Myocyte (in vitro differentiated cells): Measurements from ENCODE around the gene SHFL. TPM values are rescaled to one million over a fixed set of nuclear protein-coding genes. Genes with fewer than 3 reads are reported as not detected.

Source experiments
- DNase-seq: peaks from one replicate; pipeline ENCODE4 v3.0.0-alpha.2; 2012; ENCODE audit warnings: low read depth
- microRNA-seq: library from miRNA; unstranded; fragments of <30 nt; microRNA quantifications from one replicate; pipeline ENCODE4, GENCODE V29; 2016
- total RNA-seq: library from RNA; depleted of rRNA; stranded (reverse); fragments of >200 nt; gene quantifications from 2 replicates; pipeline ENCODE4 v1.2.3, GENCODE V29; 2014

Gene SHFL
- total RNA-seq, 1 donor from 2014 or later = 21.8 TPM

- DNase-seq = no peak
These were observed 46.8 kb downstream of the SHFL start for GRCh38 chr19:10132905-10133304.

- no peak for DNase-seq
These were observed 47.5 kb downstream of the SHFL start for GRCh38 chr19:10133596-10133995.

- no peak for DNase-seq
These were observed 47.9 kb downstream of the SHFL start for GRCh38 chr19:10134040-10134439.

- DNase-seq = no peak
These were observed 49.6 kb downstream of the SHFL start for GRCh38 chr19:10135551-10136334.

GRCh38 chr19:10136936-10137335, 50.8 kb downstream of the SHFL start:
- no peak for DNase-seq

GRCh38 chr19:10137751-10138682, 51.9 kb downstream of the SHFL start:
- peak; percentile 88 for DNase-seq

- DNase-seq = no peak
These were observed 53.0 kb downstream of the SHFL start for GRCh38 chr19:10138879-10139795.

- no peak for DNase-seq
These were observed 53.8 kb downstream of the SHFL start for GRCh38 chr19:10139952-10140351.

GRCh38 chr19:10141479-10141878, 55.4 kb downstream of the SHFL start:
- no peak for DNase-seq

GRCh38 chr19:10141973-10142372, 55.9 kb downstream of the SHFL start:
- DNase-seq = no peak

Small RNAs within 50 kb of the gene (microRNA-seq; reads per million reads assigned to microRNA genes)
- not detected for gene MIR5589

Other genes starting within 250 kb of the SHFL start
- gene OLFM2, start 149.8 kb upstream of the SHFL start, total RNA-seq = 31.8 and 50.7 TPM in 2 replicates
- 75.3 and 93.4 TPM in 2 replicates for gene COL5A3, start 75.8 kb upstream of the SHFL start, total RNA-seq
- not detected in 2 replicates for gene RDH8, start 72.8 kb upstream of the SHFL start, total RNA-seq
- 0.11 TPM in 1 of 2 replicates, not detected in the other for gene ANGPTL6, start 16.4 kb downstream of the SHFL start, total RNA-seq
- gene PPAN, start 20.0 kb downstream of the SHFL start, total RNA-seq = 24.8 and 28.3 TPM in 2 replicates
- 3.1 and 4.0 TPM in 2 replicates for gene P2RY11, start 25.4 kb downstream of the SHFL start, total RNA-seq
- 226 and 251 TPM in 2 replicates for gene EIF3G, start 33.6 kb downstream of the SHFL start, total RNA-seq
- gene DNMT1, start 108.6 kb downstream of the SHFL start, total RNA-seq = 53.8 and 70.1 TPM in 2 replicates
- 1.8 and 3.5 TPM in 2 replicates for gene S1PR2, start 145.0 kb downstream of the SHFL start, total RNA-seq
- 64.7 and 94.3 TPM in 2 replicates for gene MRPL4, start 165.9 kb downstream of the SHFL start, total RNA-seq
- 5.1 and 21.3 TPM in 2 replicates for gene ICAM1, start 184.8 kb downstream of the SHFL start, total RNA-seq
- gene ICAM4, start 200.6 kb downstream of the SHFL start, total RNA-seq = 1.4 and 3.2 TPM in 2 replicates
- gene ICAM5, start 203.6 kb downstream of the SHFL start, total RNA-seq = 7.2 and 8.3 TPM in 2 replicates
- gene ZGLP1, start 223.5 kb downstream of the SHFL start, total RNA-seq = 1.8 and 4.2 TPM in 2 replicates
- 39.4 and 45.8 TPM in 2 replicates for gene FDX2, start 229.7 kb downstream of the SHFL start, total RNA-seq
- gene RAVER1, start 247.2 kb downstream of the SHFL start, total RNA-seq = 11.9 and 12.5 TPM in 2 replicates